SK-N-SH (cell line): ENCODE results near the gene SLC25A30. TPM values are rescaled to one million over a fixed set of nuclear protein-coding genes. Genes with fewer than 3 reads are reported as not detected.
"Not testable (repeated sequence)": the region's sequence is repeated elsewhere in the genome, so short reads cannot be mapped to it uniquely, and the experiment has no call there.

Experiments
- CTCF ChIA-PET: fragments of 300-600, 350-600 bp; formaldehyde crosslinking; extraction: SDS; loops from one replicate; lab custom pipeline; 2021; lab: Yijun Ruan, JAX
- POLR2A ChIA-PET: fragments of 350-600 bp; sonication (Branson Sonifier 250); formaldehyde crosslinking; extraction: SDS; loops from one replicate; lab custom pipeline; 2020; ENCODE audit warnings: antibody characterized with exemption, inconsistent platforms; lab: Yijun Ruan, JAX
- DNase-seq: peaks from one replicate; pipeline ENCODE4 v3.0.0; 2012
- H2AFZ ChIP-seq: fragments of 200-600 bp; sonication (generic); 2 replicates; pipeline ENCODE4 v1.8.1; 2016; ENCODE audit warnings: antibody characterized with exemption, mild to moderate bottlenecking, low read depth
- H3F3A ChIP-seq: fragments of 200-600 bp; sonication (generic); replicated peaks from 2 replicates; pipeline ENCODE3; 2016; ENCODE audit warnings: antibody characterized with exemption, mild to moderate bottlenecking; ENCODE audit not compliant: insufficient read depth
- H3K27ac ChIP-seq, 2 experiments: fragments of 200-500 bp in 1 of 2; fragments of 200-600 bp in 1 of 2; sonication (Bioruptor generic) in 1 of 2; sonication (generic), shearing (Covaris generic) in 1 of 2; 2 replicates each; pipeline versions ENCODE4 v1.5.1 to v1.6.1; 2014 to 2016; ENCODE audit warnings: low read depth in 2 of 2, inconsistent platforms in 1 of 2, low read length in 1 of 2, mild to moderate bottlenecking in 1 of 2, mixed read lengths in 1 of 2
- H3K27me3 ChIP-seq: fragments of 200-600 bp; sonication (generic), shearing (Covaris generic); 2 replicates; pipeline ENCODE4 v1.6.1; 2016; ENCODE audit warnings: mixed run types; ENCODE audit not compliant: insufficient read depth
- H3K36me3 ChIP-seq, 2 experiments: fragments of 200-500 bp in 1 of 2; fragments of 200-600 bp in 1 of 2; sonication (Bioruptor generic) in 1 of 2; sonication (generic) in 1 of 2; replicated peaks in 1 of 2; 2 replicates each; pipeline versions ENCODE3 to v1.5.1; 2014 to 2016; ENCODE audit warnings: low read length in 1 of 2, mild to moderate bottlenecking in 1 of 2; ENCODE audit not compliant: insufficient read depth in 2 of 2, control insufficient read depth in 1 of 2
- H3K4me1 ChIP-seq, 2 experiments: fragments of 200-500 bp in 1 of 2; fragments of 200-600 bp in 1 of 2; sonication (Bioruptor generic) in 1 of 2; sonication (generic), shearing (Covaris generic) in 1 of 2; 2 replicates each; pipeline versions ENCODE4 v1.5.1 to v1.6.1; 2014 to 2016; ENCODE audit warnings: low read depth in 1 of 2, low read length in 1 of 2, mixed run types in 1 of 2; ENCODE audit not compliant: insufficient read depth in 2 of 2, control insufficient read depth in 1 of 2
- H3K4me2 ChIP-seq: fragments of 200-600 bp; sonication (generic), shearing (Covaris generic); 2 replicates; pipeline ENCODE4 v1.6.1; 2017; ENCODE audit warnings: mixed run types
- H3K4me3 ChIP-seq, 2 experiments: fragments of 200-500 bp in 1 of 2; fragments of 200-600 bp in 1 of 2; sonication (Bioruptor generic) in 1 of 2; sonication (generic), shearing (Covaris generic) in 1 of 2; 2 replicates each; pipeline versions ENCODE4 v1.5.1 to v1.8.1; 2014 to 2016; ENCODE audit warnings: low read depth in 2 of 2, inconsistent platforms in 1 of 2, low read length in 1 of 2, mild to moderate bottlenecking in 1 of 2, mixed read lengths in 1 of 2, moderate library complexity in 1 of 2
- H3K79me2 ChIP-seq: fragments of 200-600 bp; sonication (generic); 2 replicates; pipeline ENCODE4 v1.8.1; 2017; ENCODE audit warnings: mild to moderate bottlenecking; ENCODE audit not compliant: insufficient read depth
- H3K9ac ChIP-seq: fragments of 200-600 bp; sonication (generic); 2 replicates; pipeline ENCODE4 v1.6.1; 2017; ENCODE audit warnings: mixed run types
- H3K9me2 ChIP-seq: fragments of 200-600 bp; sonication (generic); 2 replicates; pipeline ENCODE4 v1.6.1; 2017; ENCODE audit warnings: mixed run types
- H3K9me3 ChIP-seq: fragments of 200-600 bp; sonication (generic); 2 replicates; pipeline ENCODE4 v1.6.1; 2017; ENCODE audit warnings: mixed run types, mild to moderate bottlenecking, moderate library complexity
- H4K20me1 ChIP-seq: fragments of 200-600 bp; sonication (generic); 2 replicates; pipeline ENCODE4 v1.6.1; 2017; ENCODE audit warnings: mild to moderate bottlenecking, mixed run types; ENCODE audit not compliant: insufficient read depth
- CHD2 ChIP-seq: fragments of 150-350 bp; IDR thresholded peaks from 2 replicates; pipeline ENCODE4 v1.6.1; 2018; ENCODE audit warnings: low read length; ENCODE audit not compliant: partially characterized antibody
- EZH2phosphoT487 ChIP-seq: fragments of 200-600 bp; sonication (generic); IDR thresholded peaks from 2 replicates; pipeline ENCODE4 v1.6.1; 2017; ENCODE audit warnings: low read depth, mixed run types, mild to moderate bottlenecking, antibody characterized with exemption, moderate library complexity, borderline replicate concordance
- FOXM1 ChIP-seq: IDR thresholded peaks from 2 replicates; pipeline ENCODE4 v1.4.0; 2012; ENCODE audit warnings: low read depth, mild to moderate bottlenecking
- GABPA ChIP-seq: IDR thresholded peaks from 2 replicates; pipeline ENCODE4 v1.4.0; 2012; ENCODE audit warnings: low read depth, mild to moderate bottlenecking
- JUND ChIP-seq: IDR thresholded peaks from 2 replicates; pipeline ENCODE4 v1.4.0; 2012
- MEF2A ChIP-seq: IDR thresholded peaks from 2 replicates; pipeline ENCODE4 v1.4.0; 2012; ENCODE audit warnings: low read depth, borderline replicate concordance
- MXI1 ChIP-seq: IDR thresholded peaks from 2 replicates; pipeline ENCODE4 v1.6.1; 2012; ENCODE audit warnings: mild to moderate bottlenecking, low read depth, low read length, improper control_type of control experiment
- NRF1 ChIP-seq: IDR thresholded peaks from 2 replicates; pipeline ENCODE4 v1.6.1; 2012; ENCODE audit warnings: low read depth, mild to moderate bottlenecking, low read length
- POLR2AphosphoS5 ChIP-seq: IDR thresholded peaks from 2 replicates; pipeline ENCODE4 v1.6.1; 2012; ENCODE audit warnings: low read depth, low read length
- RAD21 ChIP-seq: IDR thresholded peaks from 2 replicates; pipeline ENCODE4 v1.6.1; 2012; ENCODE audit warnings: mild to moderate bottlenecking, low read length
- RCOR1 ChIP-seq: fragments of 150-350 bp; IDR thresholded peaks from 2 replicates; pipeline ENCODE4 v1.6.1; 2017; ENCODE audit warnings: antibody characterized with exemption, low read length
- RFX5 ChIP-seq: IDR thresholded peaks from 2 replicates; pipeline ENCODE4 v1.6.1; 2012; ENCODE audit warnings: mild to moderate bottlenecking, improper control_type of control experiment, low read length
- RXRA ChIP-seq: IDR thresholded peaks from 2 replicates; pipeline ENCODE4 v1.4.0; 2012; ENCODE audit warnings: low read depth, mild to moderate bottlenecking, borderline replicate concordance
- SIN3A ChIP-seq: IDR thresholded peaks from 2 replicates; pipeline ENCODE4 v1.6.1; 2012; ENCODE audit warnings: low read depth, mild to moderate bottlenecking, low read length, moderate library complexity, borderline replicate concordance
- TCF12 ChIP-seq: IDR thresholded peaks from 2 replicates; pipeline ENCODE4 v1.4.0; 2012
- TEAD4 ChIP-seq: IDR thresholded peaks from 2 replicates; pipeline ENCODE4 v1.4.0; 2012; ENCODE audit warnings: mild to moderate bottlenecking, borderline replicate concordance; ENCODE audit not compliant: insufficient read depth
- YY1 ChIP-seq: IDR thresholded peaks from 2 replicates; pipeline ENCODE4 v1.4.0; 2012; ENCODE audit warnings: low read depth, mild to moderate bottlenecking
- WGBS: methylation state at CpG from one replicate; pipeline ENCODE4 v1.1.6; 2017; ENCODE audit warnings: low lambda C conversion rate; 5-methylcytosine and 5-hydroxymethylcytosine counted together
- polyA plus RNA-seq, 3 experiments: library from polyadenylated mRNA; depleted of rRNA; stranded (reverse); fragments of >200 nt; gene quantifications; 2 replicates each; pipeline ENCODE4 v1.2.3, GENCODE V29; 2012
- TF ChIP-seq, protein P1 (sequence below): IDR thresholded peaks from 2 replicates; pipeline ENCODE4 v1.4.0; 2012; ENCODE audit warnings: low read depth
- TF ChIP-seq, protein P2 (sequence below): fragments of 200-600 bp; sonication (generic); IDR thresholded peaks from 2 replicates; pipeline ENCODE4 v1.6.1; 2017; ENCODE audit warnings: antibody characterized with exemption, mild to moderate bottlenecking, moderate library complexity

SLC25A30 gene
- polyA plus RNA-seq, 1 of the 3 experiments (the other 2 are of a cell fraction), result 9.6 TPM

DNA sequence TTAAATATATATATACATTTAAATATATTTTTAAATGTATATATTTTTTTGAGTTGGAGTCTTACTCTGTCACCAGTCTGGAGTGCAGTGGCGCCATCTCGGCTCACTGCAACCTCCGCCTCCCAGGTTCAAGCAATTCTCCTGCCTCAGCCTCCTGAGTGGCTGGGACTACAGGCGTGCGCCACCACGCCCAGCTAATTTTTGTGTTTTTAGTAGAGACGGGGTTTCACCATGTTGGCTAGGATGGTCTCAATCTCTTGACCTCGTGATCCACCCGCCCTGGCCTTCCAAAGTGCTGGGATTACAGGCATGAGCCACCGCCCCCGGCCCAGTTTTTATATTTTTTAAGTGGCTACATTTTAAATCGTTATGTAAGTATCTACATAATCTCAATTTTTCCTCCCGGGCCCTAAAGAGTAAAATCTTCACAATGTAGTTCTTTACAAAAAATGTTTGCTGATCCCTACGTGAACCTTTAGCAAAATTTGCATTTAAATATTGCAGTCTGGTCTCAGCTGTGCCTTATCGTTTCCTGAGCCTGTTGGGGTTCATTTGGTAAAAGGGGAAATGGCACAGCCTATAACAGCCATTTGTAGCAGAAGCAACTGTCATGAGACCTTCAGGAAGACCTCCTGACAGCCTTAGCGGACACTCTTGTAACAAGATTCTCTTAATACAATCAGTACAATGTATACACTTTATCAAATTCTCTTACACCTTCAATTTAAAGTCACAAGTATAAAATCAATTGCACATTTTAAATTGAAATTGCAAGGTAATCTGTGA is 8.1 kb upstream of the SLC25A30 start:
- H3K9ac ChIP-seq, H3K79me2 ChIP-seq, H3K9me3 ChIP-seq, POLR2A ChIA-PET, H3K4me2 ChIP-seq, H3K4me3 ChIP-seq, H3K27me3 ChIP-seq, H2AFZ ChIP-seq, CTCF ChIA-PET, H4K20me1 ChIP-seq, H3K4me1 ChIP-seq, DNase-seq, H3K27ac ChIP-seq, H3F3A ChIP-seq, H3K36me3 ChIP-seq, H3K9me2 ChIP-seq: not testable (repeated sequence)
- WGBS, result 90% methylated on average over 16 of the region's 16 CpGs

DNA sequence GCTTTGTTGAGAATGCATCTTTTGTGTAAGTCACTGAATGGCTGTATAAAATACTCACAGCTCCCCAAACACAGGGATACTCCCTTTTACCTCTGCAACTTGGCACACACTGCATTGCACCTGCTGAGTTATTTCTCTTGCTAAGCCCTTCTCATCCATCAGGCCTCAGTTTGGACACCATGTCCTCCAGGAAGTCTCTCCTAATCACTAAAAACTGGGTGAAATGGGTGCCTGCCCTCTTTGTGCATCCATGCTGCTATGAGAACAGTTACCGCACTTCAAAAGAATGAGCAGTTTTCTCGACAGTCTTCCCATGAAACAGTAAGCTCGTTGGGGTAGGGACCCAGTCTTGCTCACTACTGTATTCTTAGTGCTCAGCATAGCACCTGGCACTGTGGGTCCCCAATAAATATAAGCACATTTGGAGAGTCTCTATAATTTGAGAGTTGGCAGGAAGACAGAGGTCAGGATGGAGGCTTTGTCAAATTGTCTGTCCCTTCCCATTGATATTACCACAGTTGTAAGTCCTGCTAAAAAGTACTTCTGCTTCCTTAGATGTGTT is 4.6 kb upstream of the SLC25A30 start:
- 77% methylated on average over 3 of the region's 3 CpGs for WGBS
- H3K79me2 ChIP-seq, result no peaks in the 10 kb centered on the region
- TF ChIP-seq RFX5 (no peak), SIN3A (no peak), FOXM1 (no peak), CHD2 (no peak), EZH2phosphoT487 (no peak), YY1 (no peak), RCOR1 (no peak), TEAD4 (no peak), GABPA (no peak), POLR2AphosphoS5 (no peak), RXRA (no peak), MXI1 (no peak), JUND (no peak), NRF1 (no peak), RAD21 (no peak), TCF12 (no peak), MEF2A (no peak)
- TF ChIP-seq, protein P1, sequence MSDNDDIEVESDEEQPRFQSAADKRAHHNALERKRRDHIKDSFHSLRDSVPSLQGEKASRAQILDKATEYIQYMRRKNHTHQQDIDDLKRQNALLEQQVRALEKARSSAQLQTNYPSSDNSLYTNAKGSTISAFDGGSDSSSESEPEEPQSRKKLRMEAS, result no peak
- TF ChIP-seq, protein P2, sequence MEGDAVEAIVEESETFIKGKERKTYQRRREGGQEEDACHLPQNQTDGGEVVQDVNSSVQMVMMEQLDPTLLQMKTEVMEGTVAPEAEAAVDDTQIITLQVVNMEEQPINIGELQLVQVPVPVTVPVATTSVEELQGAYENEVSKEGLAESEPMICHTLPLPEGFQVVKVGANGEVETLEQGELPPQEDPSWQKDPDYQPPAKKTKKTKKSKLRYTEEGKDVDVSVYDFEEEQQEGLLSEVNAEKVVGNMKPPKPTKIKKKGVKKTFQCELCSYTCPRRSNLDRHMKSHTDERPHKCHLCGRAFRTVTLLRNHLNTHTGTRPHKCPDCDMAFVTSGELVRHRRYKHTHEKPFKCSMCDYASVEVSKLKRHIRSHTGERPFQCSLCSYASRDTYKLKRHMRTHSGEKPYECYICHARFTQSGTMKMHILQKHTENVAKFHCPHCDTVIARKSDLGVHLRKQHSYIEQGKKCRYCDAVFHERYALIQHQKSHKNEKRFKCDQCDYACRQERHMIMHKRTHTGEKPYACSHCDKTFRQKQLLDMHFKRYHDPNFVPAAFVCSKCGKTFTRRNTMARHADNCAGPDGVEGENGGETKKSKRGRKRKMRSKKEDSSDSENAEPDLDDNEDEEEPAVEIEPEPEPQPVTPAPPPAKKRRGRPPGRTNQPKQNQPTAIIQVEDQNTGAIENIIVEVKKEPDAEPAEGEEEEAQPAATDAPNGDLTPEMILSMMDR, result no peak
- TF ChIP-seq, all 33 proteins: peak for 0
- no peaks in the 10 kb centered on the region for H3K27me3 ChIP-seq
- no peak overlapping the region for H3K4me3 ChIP-seq
- H3K4me1 ChIP-seq, result no peaks in the 10 kb centered on the region; a peak in 1 of 4 replicates
- CTCF ChIA-PET, result no interaction called here
- no peaks in the 10 kb centered on the region for H4K20me1 ChIP-seq
- no peaks in the 10 kb centered on the region for H3K9me2 ChIP-seq
- H3K4me2 ChIP-seq, result no peak overlapping the region
- no peaks in the 10 kb centered on the region for H3K36me3 ChIP-seq
- no peak for DNase-seq
- POLR2A ChIA-PET, result no interaction called here
- no peaks in the 10 kb centered on the region for H3K9me3 ChIP-seq
- peaks cover 8% of the 10 kb centered on the region for H3F3A ChIP-seq
- no peak overlapping the region for H3K9ac ChIP-seq
- no peak overlapping the region for H3K27ac ChIP-seq
- no peak overlapping the region for H2AFZ ChIP-seq
